ENCODE measurements around the gene METAP1D. TPM values are rescaled to one million over a fixed set of nuclear protein-coding genes. Genes with fewer than 3 reads are reported as not detected.
"Not testable (repeated sequence)": the region's sequence is repeated elsewhere in the genome, so short reads cannot be mapped to it uniquely, and the experiment has no call there.

Gene METAP1D
- total RNA-seq, 1 experiment from 2014 or later: 5.2 TPM

- Histone ChIP-seq H3K36me3 (replicated peaks; ENCODE audit: control insufficient read depth, insufficient read depth, low read length) (peaks cover 2% of the 10 kb centered on the region), H3K4me3 (ENCODE audit: insufficient read depth, low read depth, low read length) (no peak overlapping the region), H3K27me3 (ENCODE audit: control insufficient read depth, insufficient read depth, low read length) (no peaks in the 10 kb centered on the region)
- DNase-seq: no peak
These were observed 27.3 kb upstream of the METAP1D start for GRCh38 chr2:171972329-171972982.

GRCh38 chr2:171979103-171979502 lies 20.6 kb upstream of the METAP1D start:
- no peak overlapping the region for H3K4me3 ChIP-seq (ENCODE audit: insufficient read depth, low read depth, low read length)
- no peaks in the 10 kb centered on the region for H3K27me3 ChIP-seq (ENCODE audit: control insufficient read depth, insufficient read depth, low read length)
- no peak for DNase-seq
- H3K36me3 ChIP-seq (replicated peaks; ENCODE audit: control insufficient read depth, insufficient read depth, low read length): peaks cover 1% of the 10 kb centered on the region; the same call in 1 of the 2 replicates

- H3K27me3 ChIP-seq (ENCODE audit: control insufficient read depth, insufficient read depth, low read length); H3K36me3 ChIP-seq (replicated peaks; ENCODE audit: control insufficient read depth, insufficient read depth, low read length); H3K4me3 ChIP-seq (ENCODE audit: insufficient read depth, low read depth, low read length); DNase-seq: not testable (repeated sequence)
These were observed 15.8 kb upstream of the METAP1D start for GRCh38 chr2:171983924-171984323.

GRCh38 chr2:171985076-171985475 lies 14.7 kb upstream of the METAP1D start:
- DNase-seq: no peak
- H3K36me3 ChIP-seq (replicated peaks; ENCODE audit: control insufficient read depth, insufficient read depth, low read length): no peaks in the 10 kb centered on the region
- H3K4me3 ChIP-seq (ENCODE audit: insufficient read depth, low read depth, low read length): no peak overlapping the region
- H3K27me3 ChIP-seq (ENCODE audit: control insufficient read depth, insufficient read depth, low read length): no peaks in the 10 kb centered on the region

GRCh38 chr2:171986778-171987177 lies 13.0 kb upstream of the METAP1D start:
- no peaks in the 10 kb centered on the region for H3K36me3 ChIP-seq (replicated peaks; ENCODE audit: control insufficient read depth, insufficient read depth, low read length)

GRCh38 chr2:171991027-171991426 lies 8.7 kb upstream of the METAP1D start:
- H3K27me3 ChIP-seq (ENCODE audit: control insufficient read depth, insufficient read depth, low read length): no peaks in the 10 kb centered on the region
- H3K36me3 ChIP-seq (replicated peaks; ENCODE audit: control insufficient read depth, insufficient read depth, low read length): no peaks in the 10 kb centered on the region
- DNase-seq: no peak
- no peak overlapping the region for H3K4me3 ChIP-seq (ENCODE audit: insufficient read depth, low read depth, low read length)

More at GRCh38 chr2:171986778-171987177, 13.0 kb upstream of the METAP1D start:
- H3K4me3 ChIP-seq (ENCODE audit: insufficient read depth, low read depth, low read length): no peak overlapping the region
- no peaks in the 10 kb centered on the region for H3K27me3 ChIP-seq (ENCODE audit: control insufficient read depth, insufficient read depth, low read length)
- no peak for DNase-seq

- Histone ChIP-seq H3K36me3 (replicated peaks; ENCODE audit: control insufficient read depth, insufficient read depth, low read length) (no peaks in the 10 kb centered on the region), H3K27me3 (ENCODE audit: control insufficient read depth, insufficient read depth, low read length) (peaks cover 10% of the 10 kb centered on the region), H3K4me3 (ENCODE audit: insufficient read depth, low read depth, low read length) (no peak overlapping the region)
- no peak for DNase-seq
These were observed 4.2 kb upstream of the METAP1D start for GRCh38 chr2:171995586-171995985.

- Histone ChIP-seq H3K27me3 (ENCODE audit: control insufficient read depth, insufficient read depth, low read length) (peaks cover 10% of the 10 kb centered on the region), H3K4me3 (ENCODE audit: insufficient read depth, low read depth, low read length) (no peak overlapping the region), H3K36me3 (replicated peaks; ENCODE audit: control insufficient read depth, insufficient read depth, low read length) (no peaks in the 10 kb centered on the region)
- DNase-seq: no peak
These were observed 3.7 kb upstream of the METAP1D start for GRCh38 chr2:171996021-171996420.

GRCh38 chr2:171997031-171997430 lies 2.7 kb upstream of the METAP1D start:
- not testable (repeated sequence) for DNase-seq; H3K36me3 ChIP-seq (replicated peaks; ENCODE audit: control insufficient read depth, insufficient read depth, low read length); H3K4me3 ChIP-seq (ENCODE audit: insufficient read depth, low read depth, low read length)
- peaks cover 10% of the 10 kb centered on the region for H3K27me3 ChIP-seq (ENCODE audit: control insufficient read depth, insufficient read depth, low read length)

- Histone ChIP-seq H3K27me3 (ENCODE audit: control insufficient read depth, insufficient read depth, low read length) (peaks cover 10% of the 10 kb centered on the region), H3K4me3 (ENCODE audit: insufficient read depth, low read depth, low read length) (peak overlapping the region; percentile 64), H3K36me3 (replicated peaks; ENCODE audit: control insufficient read depth, insufficient read depth, low read length) (no peaks in the 10 kb centered on the region)
- no peak for DNase-seq
These were observed 592 bp upstream of the METAP1D start for GRCh38 chr2:171999161-171999560.

- no peak for DNase-seq
- H3K4me3 ChIP-seq (ENCODE audit: insufficient read depth, low read depth, low read length): no peak overlapping the region
- peaks cover 10% of the 10 kb centered on the region for H3K27me3 ChIP-seq (ENCODE audit: control insufficient read depth, insufficient read depth, low read length)
- no peaks in the 10 kb centered on the region for H3K36me3 ChIP-seq (replicated peaks; ENCODE audit: control insufficient read depth, insufficient read depth, low read length)
These were observed 1.1 kb downstream of the METAP1D start for GRCh38 chr2:172000696-172001361.

GRCh38 chr2:172007372-172007771 lies 7.6 kb downstream of the METAP1D start:
- Histone ChIP-seq H3K36me3 (replicated peaks; ENCODE audit: control insufficient read depth, insufficient read depth, low read length) (no peaks in the 10 kb centered on the region), H3K27me3 (ENCODE audit: control insufficient read depth, insufficient read depth, low read length) (no peaks in the 10 kb centered on the region), H3K4me3 (ENCODE audit: insufficient read depth, low read depth, low read length) (no peak overlapping the region)
- DNase-seq: no peak

GRCh38 chr2:172009823-172010222 lies 10.1 kb downstream of the METAP1D start:
- Histone ChIP-seq H3K4me3 (ENCODE audit: insufficient read depth, low read depth, low read length) (no peak overlapping the region), H3K27me3 (ENCODE audit: control insufficient read depth, insufficient read depth, low read length) (no peaks in the 10 kb centered on the region), H3K36me3 (replicated peaks; ENCODE audit: control insufficient read depth, insufficient read depth, low read length) (no peaks in the 10 kb centered on the region)
- DNase-seq: no peak

- Histone ChIP-seq H3K36me3 (replicated peaks; ENCODE audit: control insufficient read depth, insufficient read depth, low read length) (no peaks in the 10 kb centered on the region), H3K27me3 (ENCODE audit: control insufficient read depth, insufficient read depth, low read length) (no peaks in the 10 kb centered on the region), H3K4me3 (ENCODE audit: insufficient read depth, low read depth, low read length) (no peak overlapping the region)
- DNase-seq: peak; percentile 31
These were observed 12.2 kb downstream of the METAP1D start for GRCh38 chr2:172011812-172012575.

All from H7 (cell line).